T-helper 2 cell treated with Interferon-gamma antibody and Interleukin-4, amounts not matched to agents 5 μg/mL and 100 μg/mL, for 36 hours (primary cell): ENCODE results near the gene GUCY2C.

ENCODE experiments used
- DNase-seq: peaks from one replicate; pipeline ENCODE4 v3.0.0; 2021; ENCODE audit warnings: low spot score
- H3K27ac Mint-ChIP-seq: one replicate; pipeline ENCODE4 v1.8.0; 2021; ENCODE audit warnings: mild to moderate bottlenecking, mixed read lengths
- H3K27me3 Mint-ChIP-seq: one replicate; pipeline ENCODE4 v1.8.0; 2021; ENCODE audit warnings: low read depth, mixed read lengths
- H3K36me3 Mint-ChIP-seq: one replicate; pipeline ENCODE4 v1.8.0; 2021; ENCODE audit warnings: low read depth, mixed read lengths
- H3K4me1 Mint-ChIP-seq: one replicate; pipeline ENCODE4 v1.8.0; 2021; ENCODE audit warnings: low read depth, mixed read lengths
- H3K4me3 Mint-ChIP-seq: one replicate; pipeline ENCODE4 v1.8.0; 2022; ENCODE audit warnings: mild to moderate bottlenecking, moderate library complexity, mixed read lengths
- H3K9me3 Mint-ChIP-seq: one replicate; pipeline ENCODE4 v1.8.0; 2021; ENCODE audit warnings: mixed read lengths

Gene GUCY2C

DNA sequence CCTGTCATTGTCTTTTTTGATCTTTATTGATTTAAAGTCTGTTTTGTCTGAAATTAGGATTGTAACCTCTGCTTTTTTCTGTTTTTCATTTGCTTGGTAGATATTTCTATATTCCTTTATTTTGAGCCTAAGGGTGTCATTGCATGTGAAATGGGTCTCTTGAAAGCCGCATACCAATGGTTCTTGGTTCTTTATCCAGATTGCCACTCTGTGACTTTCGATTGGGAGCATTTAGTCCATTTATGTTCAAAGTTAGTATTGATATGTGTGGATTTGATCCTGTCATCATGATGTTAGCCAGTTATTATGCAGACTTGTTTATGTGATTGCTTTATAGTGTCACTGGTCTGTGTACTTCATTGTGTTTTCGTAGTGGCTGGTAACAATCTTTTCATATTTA is 98.9 kb downstream of the GUCY2C start:
- peaks cover 9% of the 10 kb centered on the region for H3K9me3 Mint-ChIP-seq
- no peak overlapping the region for H3K4me3 Mint-ChIP-seq
- no peaks in the 10 kb centered on the region for H3K36me3 Mint-ChIP-seq
- peaks cover 16% of the 10 kb centered on the region for H3K27me3 Mint-ChIP-seq
- no peak overlapping the region for H3K27ac Mint-ChIP-seq
- no peaks in the 10 kb centered on the region for H3K4me1 Mint-ChIP-seq
- DNase-seq, result no peak

DNA sequence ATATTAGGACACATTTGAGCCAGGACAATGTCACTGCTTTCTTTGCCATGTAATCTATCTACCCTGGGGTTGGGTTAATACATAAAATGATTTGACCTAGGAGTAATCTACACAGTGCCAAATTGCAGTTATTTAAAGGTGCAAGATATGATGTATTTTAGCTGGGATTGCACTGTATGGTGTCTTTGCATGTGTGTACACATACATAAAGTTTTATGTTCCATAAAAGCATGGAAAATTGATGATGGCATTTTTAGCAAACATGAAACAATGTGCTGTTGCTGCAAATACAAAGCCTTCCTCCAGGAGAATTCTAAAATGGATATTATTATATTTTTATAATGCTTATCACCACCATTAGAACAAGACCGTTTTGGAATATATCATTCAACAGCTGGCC is 104.7 kb downstream of the GUCY2C start:
- no peak for DNase-seq
- H3K9me3 Mint-ChIP-seq, result no peaks in the 10 kb centered on the region
- no peak overlapping the region for H3K27ac Mint-ChIP-seq
- H3K36me3 Mint-ChIP-seq, result no peaks in the 10 kb centered on the region
- H3K4me3 Mint-ChIP-seq, result no peak overlapping the region
- H3K27me3 Mint-ChIP-seq, result peaks cover 11% of the 10 kb centered on the region
- H3K4me1 Mint-ChIP-seq, result no peaks in the 10 kb centered on the region

DNA sequence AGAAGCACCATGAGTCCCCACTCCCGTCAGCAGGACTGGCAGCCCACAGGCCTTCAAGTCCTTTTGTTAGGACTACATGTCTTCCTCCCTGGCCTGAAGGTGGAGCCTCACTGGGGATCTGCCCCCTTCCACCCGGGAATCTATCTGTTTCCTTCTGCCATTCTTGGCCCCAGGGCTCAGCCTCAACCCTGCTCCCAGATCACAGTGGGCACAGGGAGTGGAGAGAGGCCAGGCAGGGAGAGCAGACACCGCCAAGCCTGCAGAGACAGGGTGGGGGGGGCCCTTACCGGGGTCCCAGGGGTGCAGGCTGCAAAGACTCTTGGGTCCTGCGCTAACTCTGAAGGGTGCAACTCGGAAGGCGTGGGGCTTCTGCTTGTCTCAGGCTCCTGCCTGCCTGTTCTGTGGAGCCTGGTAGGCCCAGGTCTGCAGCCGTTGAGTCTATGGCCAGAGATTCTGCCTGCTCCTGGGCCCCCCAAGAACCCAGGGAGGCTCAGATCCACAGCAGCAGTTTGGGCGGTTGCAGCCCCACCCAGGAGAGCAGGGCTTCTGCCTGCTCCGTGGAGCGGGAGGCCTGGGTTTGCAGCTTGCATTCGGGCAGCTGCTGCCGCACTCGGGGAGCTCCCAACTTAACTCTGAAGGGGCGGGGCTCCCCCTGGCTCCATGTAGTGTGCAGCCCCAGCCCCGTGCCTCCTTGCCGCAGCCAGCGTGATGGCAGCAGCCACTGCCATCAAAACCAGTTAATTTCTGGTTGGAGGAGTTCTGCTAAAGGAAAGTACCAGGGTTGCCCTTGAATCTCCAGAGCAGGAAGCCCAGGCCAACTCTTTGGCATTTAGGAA is 107.0 kb downstream of the GUCY2C start:
- no peak for DNase-seq
- no peak overlapping the region for H3K27ac Mint-ChIP-seq
- no peaks in the 10 kb centered on the region for H3K9me3 Mint-ChIP-seq
- no peaks in the 10 kb centered on the region for H3K4me1 Mint-ChIP-seq
- H3K36me3 Mint-ChIP-seq, result no peaks in the 10 kb centered on the region
- H3K4me3 Mint-ChIP-seq, result no peak overlapping the region
- peaks cover 6% of the 10 kb centered on the region for H3K27me3 Mint-ChIP-seq

DNA sequence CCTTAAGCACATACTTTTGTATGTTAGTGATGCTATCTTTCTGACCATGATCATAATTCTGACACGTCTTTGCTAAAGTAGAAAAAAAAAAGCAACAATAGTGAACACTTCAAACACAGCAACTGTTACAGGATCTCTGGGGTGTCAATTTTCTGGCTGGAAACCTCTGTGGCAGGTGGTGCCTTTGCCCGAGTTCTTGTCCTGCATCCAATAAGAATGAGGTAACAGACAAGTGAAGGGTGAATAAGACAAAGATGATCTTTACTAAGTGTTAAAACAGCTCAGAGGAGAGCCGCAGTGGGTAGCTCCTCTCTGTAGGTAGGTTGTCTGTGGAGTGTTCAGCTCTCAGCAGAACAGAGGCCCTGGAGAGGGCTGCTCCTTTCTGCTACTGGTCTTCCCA is 107.8 kb downstream of the GUCY2C start:
- H3K4me1 Mint-ChIP-seq, result no peaks in the 10 kb centered on the region

DNA sequence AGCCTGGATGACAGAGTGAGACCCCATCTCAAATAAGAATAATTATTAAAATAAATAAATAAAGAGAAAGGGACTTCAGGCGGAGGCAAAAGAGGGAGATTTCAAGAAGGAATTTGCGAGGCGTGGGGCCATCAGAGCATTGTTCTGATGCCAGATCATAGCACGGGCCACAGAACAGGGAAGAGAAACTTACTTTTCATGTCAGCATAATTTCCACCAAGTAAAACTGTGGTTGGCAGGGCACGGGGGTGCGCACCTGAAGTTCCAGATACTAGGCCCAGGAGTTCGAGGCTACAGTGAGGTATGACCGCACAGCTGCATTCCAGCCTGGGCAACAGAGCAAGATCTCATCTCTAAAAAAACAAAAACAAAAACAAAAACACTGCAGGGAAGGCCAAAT is 117.8 kb downstream of the GUCY2C start:
- Mint-ChIP-seq H3K27me3 (peaks cover 30% of the 10 kb centered on the region), H3K27ac (no peak overlapping the region), H3K4me1 (peaks cover 7% of the 10 kb centered on the region), H3K9me3 (no peaks in the 10 kb centered on the region), H3K4me3 (no peak overlapping the region), H3K36me3 (no peaks in the 10 kb centered on the region)
- DNase-seq, result no peak

More for the DNA sequence above, 107.8 kb downstream of the GUCY2C start:
- no peaks in the 10 kb centered on the region for H3K36me3 Mint-ChIP-seq
- H3K27me3 Mint-ChIP-seq, result peaks cover 6% of the 10 kb centered on the region
- no peaks in the 10 kb centered on the region for H3K9me3 Mint-ChIP-seq
- DNase-seq, result no peak
- H3K4me3 Mint-ChIP-seq, result no peak overlapping the region
- H3K27ac Mint-ChIP-seq, result no peak overlapping the region

DNA sequence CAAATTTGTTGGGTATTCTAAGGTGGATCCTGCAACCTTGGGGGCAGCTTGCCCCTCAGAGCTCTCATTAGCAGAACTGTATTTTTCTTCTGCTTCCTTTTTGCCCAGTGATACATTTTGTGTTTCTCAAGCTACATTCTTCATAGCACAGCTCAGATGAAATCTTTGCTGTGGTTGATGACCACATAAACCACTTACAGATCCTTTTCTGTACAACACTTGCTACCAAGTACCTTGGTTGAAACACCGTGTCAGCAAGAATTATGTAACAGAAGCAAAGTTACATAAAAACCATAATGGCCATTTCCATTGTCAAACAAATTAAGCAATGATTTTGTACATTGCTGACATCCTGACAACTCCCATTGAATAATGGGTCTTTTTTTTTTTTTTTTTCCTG is 119.1 kb downstream of the GUCY2C start:
- Mint-ChIP-seq H3K36me3 (no peaks in the 10 kb centered on the region), H3K4me3 (no peak overlapping the region), H3K27ac (no peak overlapping the region), H3K4me1 (peaks cover 7% of the 10 kb centered on the region), H3K27me3 (peaks cover 32% of the 10 kb centered on the region), H3K9me3 (no peaks in the 10 kb centered on the region)
- no peak for DNase-seq

DNA sequence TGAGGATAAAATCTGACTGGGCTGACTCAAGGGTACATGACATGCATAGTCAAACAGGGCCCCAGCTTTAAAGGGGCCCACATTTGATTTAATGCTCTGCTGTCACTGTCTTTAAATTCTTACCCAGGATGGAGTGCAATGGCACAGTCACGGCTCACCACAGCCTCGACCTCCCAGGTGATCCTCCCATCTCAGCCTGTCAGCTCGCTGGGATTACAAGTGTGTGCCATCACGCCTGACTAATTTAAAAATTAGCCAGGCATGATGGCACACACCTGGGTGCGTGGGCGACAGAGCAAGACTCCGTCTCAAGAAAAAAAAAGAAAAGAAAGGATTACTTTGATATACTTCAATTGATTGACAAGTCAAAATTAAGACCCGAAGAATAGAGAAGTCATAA is 119.5 kb downstream of the GUCY2C start:
- Mint-ChIP-seq H3K36me3 (no peaks in the 10 kb centered on the region), H3K4me1 (peaks cover 7% of the 10 kb centered on the region), H3K27me3 (peaks cover 35% of the 10 kb centered on the region), H3K4me3 (no peak overlapping the region), H3K27ac (no peak overlapping the region), H3K9me3 (no peaks in the 10 kb centered on the region)
- no peak for DNase-seq

DNA sequence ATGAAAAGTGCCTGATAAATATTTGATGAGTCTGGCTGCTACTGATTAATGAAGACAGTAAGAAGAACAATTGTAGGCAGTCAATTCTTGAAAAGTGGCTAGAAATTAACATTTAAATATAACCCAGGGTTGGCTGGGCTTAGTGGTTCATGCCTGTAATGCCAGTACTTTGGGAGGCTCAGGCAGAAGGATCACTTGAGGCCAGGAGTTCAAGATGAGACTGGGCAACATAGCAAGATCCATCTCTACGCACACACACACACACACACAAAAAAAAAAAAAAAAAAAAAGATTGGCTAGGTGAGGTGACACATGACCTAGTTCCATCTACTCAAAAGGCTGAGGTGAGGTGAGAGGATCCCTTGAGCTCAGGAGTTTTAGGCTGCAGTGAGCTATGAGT is 120.8 kb downstream of the GUCY2C start:
- Mint-ChIP-seq H3K9me3 (no peaks in the 10 kb centered on the region), H3K4me3 (no peak overlapping the region), H3K36me3 (no peaks in the 10 kb centered on the region), H3K27me3 (peaks cover 38% of the 10 kb centered on the region), H3K4me1 (peaks cover 7% of the 10 kb centered on the region), H3K27ac (no peak overlapping the region)
- DNase-seq, result no peak

DNA sequence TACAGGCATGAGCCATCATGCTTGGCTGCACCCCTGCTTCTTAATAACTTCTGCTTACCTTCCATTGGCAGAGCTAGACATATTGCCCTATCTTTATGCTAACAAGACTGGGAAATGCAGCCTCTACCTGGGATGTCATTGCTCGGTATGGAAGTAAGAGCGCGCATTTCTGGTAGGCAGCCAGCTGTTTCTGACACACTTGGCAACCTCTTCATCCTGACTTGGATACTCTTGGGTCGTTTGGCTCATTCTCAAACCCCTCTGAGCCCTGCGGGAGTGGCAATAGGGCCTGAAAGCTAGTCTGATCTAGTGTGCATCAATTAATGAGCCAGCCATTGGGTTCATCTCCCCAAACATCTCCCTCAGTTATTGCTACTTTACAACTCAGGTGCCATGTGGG is 123.3 kb downstream of the GUCY2C start:
- Mint-ChIP-seq H3K27me3 (peaks cover 49% of the 10 kb centered on the region), H3K9me3 (no peaks in the 10 kb centered on the region), H3K4me1 (peaks cover 7% of the 10 kb centered on the region), H3K36me3 (no peaks in the 10 kb centered on the region), H3K27ac (no peak overlapping the region), H3K4me3 (no peak overlapping the region)
- no peak for DNase-seq

DNA sequence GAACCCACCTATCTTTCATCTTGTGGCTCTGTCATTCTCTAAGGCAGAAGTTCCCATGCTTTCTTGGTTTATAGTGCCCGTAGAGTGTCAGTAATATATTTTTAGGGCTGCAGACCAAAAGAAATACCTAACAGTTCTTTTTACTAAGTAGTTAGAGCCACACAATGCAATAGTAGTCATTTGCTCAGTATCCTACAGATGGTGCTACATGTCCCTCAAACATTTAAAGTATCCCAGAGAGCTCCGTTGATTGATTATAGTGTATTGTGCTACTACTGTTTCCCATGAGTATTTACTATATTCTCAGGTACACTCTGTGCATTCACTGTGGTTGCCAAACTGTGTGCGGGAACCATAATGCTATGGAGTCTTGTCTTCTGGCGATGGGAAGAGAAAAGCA is 124.0 kb downstream of the GUCY2C start:
- peaks cover 6% of the 10 kb centered on the region for H3K4me1 Mint-ChIP-seq
- no peak overlapping the region for H3K27ac Mint-ChIP-seq
- no peak for DNase-seq
- no peak overlapping the region for H3K4me3 Mint-ChIP-seq
- H3K36me3 Mint-ChIP-seq, result no peaks in the 10 kb centered on the region
- H3K27me3 Mint-ChIP-seq, result peaks cover 51% of the 10 kb centered on the region
- no peaks in the 10 kb centered on the region for H3K9me3 Mint-ChIP-seq

DNA sequence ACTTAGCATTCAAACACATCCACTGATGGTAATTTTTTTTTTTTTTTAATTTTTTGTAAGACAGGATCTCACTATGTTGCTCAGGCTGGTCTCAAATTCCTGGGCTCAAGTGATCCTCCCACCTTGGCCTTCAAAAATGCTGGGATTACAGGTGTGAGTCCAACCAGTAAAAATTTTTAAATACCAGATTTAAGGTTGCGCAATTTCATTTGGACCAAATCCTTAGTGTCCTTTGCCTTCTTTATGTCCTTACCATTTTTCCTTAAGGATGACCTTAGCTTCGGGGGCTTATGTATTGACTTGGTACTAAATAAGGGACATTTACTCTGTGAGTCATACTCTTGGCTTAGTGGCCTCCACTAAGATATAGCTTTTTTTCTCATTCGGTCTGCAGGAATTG is 124.6 kb downstream of the GUCY2C start:
- Mint-ChIP-seq H3K4me3 (no peak overlapping the region), H3K36me3 (no peaks in the 10 kb centered on the region), H3K4me1 (peaks cover 1% of the 10 kb centered on the region), H3K9me3 (no peaks in the 10 kb centered on the region), H3K27ac (no peak overlapping the region), H3K27me3 (peaks cover 49% of the 10 kb centered on the region)
- no peak for DNase-seq

DNA sequence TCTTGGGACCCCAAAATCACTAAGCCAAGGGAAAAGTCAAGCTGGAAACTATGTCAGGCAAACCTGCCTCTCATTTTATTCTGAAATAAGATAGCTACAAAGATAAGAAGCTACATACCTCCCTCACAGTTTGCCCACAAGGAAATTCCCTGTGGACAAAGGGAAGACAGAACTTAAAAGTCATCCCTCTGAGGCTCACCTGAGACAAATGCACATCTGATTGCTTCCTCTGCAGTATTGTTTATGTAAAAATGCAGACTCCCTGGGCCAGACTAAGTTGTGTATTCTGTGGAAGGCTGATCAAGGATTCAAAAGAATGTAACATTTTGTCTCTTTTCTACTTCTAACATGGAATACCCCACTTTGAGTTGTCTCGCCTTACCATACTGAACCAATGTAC is 126.2 kb downstream of the GUCY2C start:
- H3K4me3 Mint-ChIP-seq, result no peak overlapping the region
- peaks cover 1% of the 10 kb centered on the region for H3K4me1 Mint-ChIP-seq
- no peak for DNase-seq
- no peaks in the 10 kb centered on the region for H3K9me3 Mint-ChIP-seq
- no peak overlapping the region for H3K27ac Mint-ChIP-seq
- peaks cover 46% of the 10 kb centered on the region for H3K27me3 Mint-ChIP-seq
- H3K36me3 Mint-ChIP-seq, result no peaks in the 10 kb centered on the region

DNA sequence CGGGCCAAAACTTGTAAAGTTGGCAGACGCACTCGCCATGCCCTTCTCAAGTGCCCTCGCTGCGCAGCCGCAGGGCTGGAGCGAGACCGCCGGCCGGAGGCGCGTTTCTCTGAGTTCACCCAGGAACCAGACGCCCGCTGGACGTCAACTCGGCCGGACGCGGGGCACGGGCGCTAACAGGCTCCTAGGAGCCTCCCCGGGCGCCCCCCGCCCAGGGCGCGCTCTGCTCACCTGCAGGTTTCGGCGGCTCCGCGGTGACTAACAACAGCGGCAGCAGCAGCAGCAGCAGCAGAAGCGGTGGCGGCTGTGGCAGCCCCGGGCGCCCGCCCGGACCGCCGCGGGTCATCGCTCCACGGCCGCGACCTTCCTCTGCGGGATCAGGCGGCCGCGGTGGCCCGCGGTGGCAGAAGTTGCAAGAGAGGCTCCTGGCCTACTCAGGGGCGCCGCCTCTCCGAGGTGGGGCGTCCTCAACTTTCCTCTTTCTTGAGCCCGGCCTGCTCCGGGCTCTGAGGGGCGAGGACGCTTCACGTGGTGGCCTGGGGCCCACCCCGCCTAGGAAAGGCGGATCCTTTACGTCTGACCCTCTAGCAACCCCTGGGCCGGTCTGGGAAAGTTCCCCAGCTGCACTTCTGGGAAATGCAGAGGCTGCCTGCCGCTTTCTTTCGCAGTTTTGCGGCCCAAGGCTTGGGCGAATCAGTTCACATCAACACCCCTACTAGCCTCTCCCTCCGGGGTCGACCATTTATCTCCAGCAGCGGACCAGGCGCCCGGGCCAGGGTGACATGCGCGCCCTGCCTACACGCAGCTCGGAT is 128.8 kb downstream of the GUCY2C start, which contains the start of gene PLBD1:
PLBD1 (minus strand) TSS at position 533 of the 812 bp plus-strand sequence; CDS start at position 346, 187 bp downstream.
- no peak for DNase-seq
- H3K4me3 Mint-ChIP-seq, result peak within 1 kb of the TSS; percentile 33
- no peaks in the 10 kb centered on the region for H3K9me3 Mint-ChIP-seq
- no peaks in the 10 kb centered on the region for H3K36me3 Mint-ChIP-seq
- peaks cover 44% of the 10 kb centered on the region for H3K27me3 Mint-ChIP-seq
- peaks cover 1% of the 10 kb centered on the region for H3K4me1 Mint-ChIP-seq
- H3K27ac Mint-ChIP-seq, result no peak within 1 kb of the TSS

DNA sequence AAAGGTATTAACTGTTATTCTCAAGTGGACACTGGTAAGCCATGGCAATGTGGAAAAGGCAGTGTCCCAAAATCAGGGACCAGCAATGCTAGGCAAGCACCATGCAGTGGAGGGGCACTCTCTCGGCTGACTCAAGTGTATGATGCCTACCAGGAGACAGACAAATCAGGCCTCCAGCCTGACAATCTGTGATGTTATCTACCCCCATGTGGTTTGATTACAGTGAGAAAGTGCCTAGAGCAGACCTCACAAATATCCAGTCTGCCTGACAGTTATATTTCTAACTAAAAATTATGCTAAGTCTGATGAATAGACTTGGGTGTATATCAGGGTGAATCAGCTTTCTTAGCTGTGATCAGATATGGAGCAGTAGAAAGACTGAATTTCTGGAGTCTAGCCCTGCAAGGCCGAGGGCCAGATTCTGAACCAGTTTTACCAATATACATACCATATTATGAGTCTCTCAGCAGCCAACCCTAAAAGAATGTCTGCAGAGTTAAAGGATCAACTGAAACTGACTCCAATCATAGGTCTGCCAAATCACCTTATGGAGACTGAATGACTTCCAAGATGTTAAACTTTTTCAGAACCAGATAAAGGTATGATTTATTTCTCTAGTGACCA is 132.0 kb downstream of the GUCY2C start:
- Mint-ChIP-seq H3K4me3 (no peak overlapping the region), H3K27me3 (peaks cover 32% of the 10 kb centered on the region), H3K9me3 (no peaks in the 10 kb centered on the region), H3K36me3 (no peaks in the 10 kb centered on the region), H3K27ac (no peak overlapping the region), H3K4me1 (peaks cover 1% of the 10 kb centered on the region)
- DNase-seq, result no peak
